CD4-positive, alpha-beta T cell treated with Interleukin-17A for 1 hour (primary cell): Measurements from ENCODE around the gene KCTD19.
"Not testable (repeated sequence)": the region's sequence is repeated elsewhere in the genome, so short reads cannot be mapped to it uniquely, and the experiment has no call there.

Experiments used
- DNase-seq: peaks from one replicate; pipeline ENCODE4 v3.0.0-alpha.2; 2020

Gene KCTD19

GRCh38 chr16:67326472-67327309 is at the start of gene KCTD19, which contains the start of gene LRRC36:
Gene KCTD19, minus strand, starts transcription at chr16:67326741. Its CDS starts 34 bp downstream, at chr16:67326707.
Gene LRRC36, plus strand, starts transcription at chr16:67326815. Its CDS starts 48 bp downstream, at chr16:67326863.
- peak; percentile 65 for DNase-seq

- not testable (repeated sequence) for DNase-seq
Observed at GRCh38 chr16:67376012-67376411, 49.5 kb upstream of the KCTD19 start.

- DNase-seq, result no peak
Observed at GRCh38 chr16:67372664-67373063, 46.1 kb upstream of the KCTD19 start.

DNA sequence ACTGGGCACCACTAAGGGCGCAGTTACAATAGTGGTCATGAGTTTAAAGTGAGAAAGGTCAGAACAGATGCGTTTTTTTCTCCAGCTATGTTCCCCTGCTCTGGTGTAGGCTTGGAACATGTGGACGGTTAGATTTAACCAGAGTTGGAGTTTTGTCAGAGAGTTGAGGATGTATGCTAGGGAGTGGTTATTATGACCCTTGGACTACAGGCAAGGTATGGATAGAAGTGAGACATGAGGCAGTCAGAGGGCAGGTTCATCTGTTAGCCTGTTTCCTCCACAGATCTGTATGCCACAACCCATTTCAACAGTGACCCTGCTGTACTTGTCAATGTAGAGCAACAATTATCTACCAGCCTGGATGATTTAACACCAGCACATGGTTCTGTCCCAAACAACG is 44.1 kb upstream of the KCTD19 start:
- no peak for DNase-seq

GRCh38 chr16:67364600-67365235 is 38.2 kb upstream of the KCTD19 start:
- DNase-seq, result peak; percentile 1

- DNase-seq, result no peak
Observed at GRCh38 chr16:67361038-67361437, 34.5 kb upstream of the KCTD19 start.

DNA sequence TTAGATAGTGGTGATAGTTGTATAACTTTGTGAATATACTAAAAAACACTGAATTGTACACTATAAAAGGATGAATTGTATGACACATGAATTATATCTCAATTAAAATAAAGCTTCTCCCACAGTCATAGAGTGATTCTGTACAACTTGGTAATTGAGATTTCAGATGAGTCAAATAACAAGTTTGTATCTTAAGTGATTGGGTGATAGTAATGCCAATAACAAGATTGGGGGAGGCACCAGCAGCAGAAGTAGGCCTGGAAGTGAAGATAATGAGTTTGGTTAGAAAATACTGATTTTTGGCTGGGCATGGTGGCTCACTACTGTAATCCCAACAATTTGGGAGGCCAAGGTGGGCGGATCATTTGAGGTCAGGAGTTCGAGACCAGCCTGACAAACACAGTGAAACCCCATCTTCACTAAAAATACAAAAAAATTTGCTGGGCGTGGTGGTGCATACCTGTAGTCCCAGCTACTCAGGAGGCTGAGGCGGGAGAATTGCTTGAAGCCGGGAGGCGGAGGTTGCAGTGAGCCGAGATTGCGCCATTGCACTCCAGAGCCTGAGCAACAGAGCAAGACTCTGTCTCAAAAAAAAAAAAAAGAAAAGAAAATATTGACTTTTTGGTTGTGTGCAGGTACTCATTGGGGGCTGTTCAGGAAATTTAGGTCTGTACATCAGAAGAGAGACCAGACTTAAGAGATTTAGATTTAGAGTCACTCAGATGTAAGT is 33.2 kb upstream of the KCTD19 start:
- DNase-seq, result not testable (repeated sequence)

DNA sequence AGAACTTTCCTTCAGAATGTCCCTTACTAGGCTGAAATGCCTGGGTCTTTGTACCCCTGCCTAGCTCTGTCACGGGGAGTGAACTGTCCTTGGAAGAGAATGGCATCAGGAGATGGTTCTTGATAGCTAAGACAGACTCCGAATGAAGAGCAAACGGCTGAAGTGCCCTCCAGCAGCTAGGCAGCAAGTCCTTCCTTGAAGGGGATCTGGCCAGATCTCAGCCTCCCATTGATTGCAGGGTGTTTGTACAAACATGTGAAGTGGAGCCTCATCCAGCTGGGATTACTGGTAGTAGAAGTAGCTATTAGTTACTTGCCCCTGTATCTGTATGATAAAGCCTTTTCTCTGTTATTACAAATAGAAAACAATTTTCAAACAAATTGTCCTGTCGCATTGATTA is 31.0 kb upstream of the KCTD19 start:
- DNase-seq, result no peak

- DNase-seq, result no peak
Observed at GRCh38 chr16:67356396-67356795, 29.9 kb upstream of the KCTD19 start.

- DNase-seq, result not testable (repeated sequence)
Observed at GRCh38 chr16:67352463-67352862, 25.9 kb upstream of the KCTD19 start.

GRCh38 chr16:67350324-67350723 is 23.8 kb upstream of the KCTD19 start:
- DNase-seq, result no peak

DNA sequence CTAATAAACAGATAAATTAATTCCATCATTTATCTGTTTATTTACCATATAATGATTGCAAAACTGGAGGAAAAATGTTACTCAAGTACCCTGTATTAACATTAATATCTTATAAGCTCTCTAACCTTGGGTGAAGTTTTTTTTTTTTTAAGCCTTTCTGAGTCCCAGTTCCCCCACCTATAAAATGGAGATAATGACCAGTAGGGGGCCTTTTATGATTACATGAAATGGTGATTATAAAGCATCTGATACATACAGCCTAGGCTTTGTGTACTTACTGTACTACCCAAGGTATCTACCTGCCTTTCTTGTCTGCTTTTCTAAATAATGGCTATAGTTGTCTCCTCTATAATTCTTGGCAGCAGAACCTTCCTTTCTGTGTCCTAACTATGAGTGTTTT is 22.6 kb upstream of the KCTD19 start:
- peak; percentile 51 for DNase-seq

DNA sequence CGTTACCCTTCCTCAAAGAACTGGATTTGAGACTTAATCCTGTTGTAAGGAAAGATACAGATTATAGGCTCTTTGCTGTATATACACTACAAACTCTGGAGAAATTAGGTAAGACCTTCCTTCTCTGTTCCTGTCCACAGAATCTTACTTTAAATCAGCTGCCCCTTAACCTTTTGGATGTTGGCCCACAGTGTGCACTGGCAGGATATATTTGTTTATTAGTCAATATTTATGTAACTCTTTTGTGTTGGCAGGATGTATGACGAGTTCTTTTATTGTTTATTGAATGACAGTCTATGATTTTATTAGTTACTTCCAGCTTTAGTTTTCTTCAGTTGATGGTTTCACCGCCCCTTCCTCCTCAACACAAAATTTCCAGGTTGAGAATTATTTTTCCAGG is 19.8 kb upstream of the KCTD19 start:
- no peak for DNase-seq

- DNase-seq, result no peak
Observed at GRCh38 chr16:67345401-67345800, 18.9 kb upstream of the KCTD19 start.

GRCh38 chr16:67342616-67343015 is 16.1 kb upstream of the KCTD19 start:
- no peak for DNase-seq

- no peak for DNase-seq
Observed at GRCh38 chr16:67341250-67341649, 14.7 kb upstream of the KCTD19 start.

- DNase-seq, result peak; percentile 19
Observed at GRCh38 chr16:67339453-67339852, 12.9 kb upstream of the KCTD19 start.

DNA sequence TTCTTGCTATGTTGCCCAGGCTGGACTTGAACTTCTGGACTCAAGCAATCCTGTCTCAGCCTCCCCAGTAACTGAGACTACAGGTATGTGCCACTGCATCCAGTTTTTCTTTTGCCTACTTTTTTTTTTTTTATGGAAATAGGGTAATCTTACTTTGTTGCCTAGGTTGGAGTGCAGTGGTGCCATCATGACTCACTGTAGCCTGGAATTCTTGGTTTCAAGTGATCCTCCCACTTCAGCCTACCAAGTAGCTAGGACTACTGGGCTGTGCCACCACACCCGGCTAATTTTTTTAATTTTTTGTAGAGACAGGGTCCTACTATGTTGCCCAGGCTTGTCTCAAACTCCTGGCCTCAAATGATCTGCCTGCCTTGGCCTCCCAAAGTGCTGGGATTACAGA is 10.1 kb upstream of the KCTD19 start:
- no peak for DNase-seq

GRCh38 chr16:67336116-67336515 is 9.6 kb upstream of the KCTD19 start:
- no peak for DNase-seq

- no peak for DNase-seq
Observed at GRCh38 chr16:67333315-67333714, 6.8 kb upstream of the KCTD19 start.

DNA sequence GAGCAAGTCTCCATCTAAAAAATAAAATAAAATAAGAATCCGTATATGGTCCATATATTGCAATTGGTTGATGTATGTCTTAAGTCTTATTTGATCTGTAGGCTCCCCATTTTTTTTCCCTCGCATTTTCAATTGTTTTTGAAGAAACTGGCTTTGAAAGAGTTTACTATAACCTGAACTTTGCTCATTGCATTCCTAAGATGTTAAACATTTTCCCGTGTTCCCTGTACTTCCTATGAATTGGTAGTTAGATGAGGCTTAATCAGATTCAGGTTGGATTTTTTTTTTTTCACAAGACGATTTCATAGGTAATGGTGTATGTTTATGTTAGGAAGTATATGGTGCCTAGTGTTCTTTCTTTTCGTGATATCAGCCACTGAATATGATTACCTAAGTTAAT is 3.4 kb upstream of the KCTD19 start:
- no peak for DNase-seq

- no peak for DNase-seq
Observed at GRCh38 chr16:67327743-67328142, 1.2 kb upstream of the KCTD19 start.

DNA sequence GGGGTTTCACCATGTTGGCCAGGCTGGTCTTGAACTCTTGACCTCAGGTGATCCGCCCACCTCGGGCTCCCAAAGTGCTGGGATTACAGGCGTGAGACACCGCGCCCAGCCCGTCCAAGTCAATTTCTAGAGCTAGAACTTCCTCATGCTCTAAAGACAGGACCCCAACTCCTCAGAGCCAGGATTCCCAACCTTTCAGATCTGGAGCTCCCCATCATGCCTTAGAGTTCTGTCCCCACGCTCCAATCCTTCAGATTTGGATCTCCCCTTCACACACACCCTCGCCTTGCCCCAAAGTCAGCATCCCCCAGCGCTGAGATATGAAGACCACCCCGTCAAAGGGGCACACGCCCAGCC is 448 bp downstream of the KCTD19 start:
- no peak for DNase-seq

- no peak for DNase-seq
Observed at GRCh38 chr16:67317853-67318252, 8.7 kb downstream of the KCTD19 start.
